Activated CD4-positive, alpha-beta T cell treated with anti-CD3 and anti-CD28 coated beads, Interleukin-2, Interleukin-6, amounts not matched to agents 100 ng/mL and 50 ng/mL, durations not matched to agents 16 hours and 8 hours (primary cell): ENCODE results near the gene SNRNP70.
A peak's percentile ranks its signal among the peaks of the same experiment; 100 is the strongest.
"Not testable (repeated sequence)": the region's sequence is repeated elsewhere in the genome, so short reads cannot be mapped to it uniquely, and the experiment has no call there.

Experiments used
- DNase-seq: peaks from one replicate; pipeline ENCODE4 v3.0.0-alpha.2; 2020

Gene SNRNP70, protein sequence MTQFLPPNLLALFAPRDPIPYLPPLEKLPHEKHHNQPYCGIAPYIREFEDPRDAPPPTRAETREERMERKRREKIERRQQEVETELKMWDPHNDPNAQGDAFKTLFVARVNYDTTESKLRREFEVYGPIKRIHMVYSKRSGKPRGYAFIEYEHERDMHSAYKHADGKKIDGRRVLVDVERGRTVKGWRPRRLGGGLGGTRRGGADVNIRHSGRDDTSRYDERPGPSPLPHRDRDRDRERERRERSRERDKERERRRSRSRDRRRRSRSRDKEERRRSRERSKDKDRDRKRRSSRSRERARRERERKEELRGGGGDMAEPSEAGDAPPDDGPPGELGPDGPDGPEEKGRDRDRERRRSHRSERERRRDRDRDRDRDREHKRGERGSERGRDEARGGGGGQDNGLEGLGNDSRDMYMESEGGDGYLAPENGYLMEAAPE

GRCh38 chr19:49085020-49085867 lies at the start of gene SNRNP70:
Gene SNRNP70 (plus strand): TSS chr19:49085451. CDS start chr19:49086415, 964 bp downstream.
- DNase-seq = peak; percentile 100

DNA sequence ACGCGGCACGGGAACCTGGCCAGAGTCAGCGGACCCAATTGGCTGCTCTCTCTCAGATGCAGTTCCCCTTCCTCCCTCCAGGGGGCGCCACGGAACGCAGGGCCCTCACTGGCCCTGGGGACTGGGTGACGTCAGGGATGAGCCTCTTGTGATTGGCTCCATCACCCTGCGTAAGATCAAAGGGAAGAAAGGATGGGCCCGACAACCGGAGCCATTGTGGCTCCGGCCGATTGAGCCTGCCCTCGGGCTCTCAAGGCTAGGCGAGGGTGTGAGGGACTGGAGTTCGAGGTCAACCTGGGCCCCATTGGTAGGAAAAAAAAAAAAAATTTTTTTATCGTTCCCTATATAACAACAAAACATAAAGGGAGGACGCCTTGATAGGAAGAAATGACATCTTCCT lies 48.4 kb upstream of the SNRNP70 start, which contains the start of gene CGB1:
TSS of gene CGB1 (minus strand) at position 81 of the 400 bp plus-strand sequence. CDS start 184 bp downstream, outside the sequence.
- peak; percentile 80 for DNase-seq

- not testable (repeated sequence) for DNase-seq
Observed at GRCh38 chr19:49038111-49038510, 47.1 kb upstream of the SNRNP70 start.

GRCh38 chr19:49038557-49039276 lies 46.5 kb upstream of the SNRNP70 start:
- not testable (repeated sequence) for DNase-seq

DNA sequence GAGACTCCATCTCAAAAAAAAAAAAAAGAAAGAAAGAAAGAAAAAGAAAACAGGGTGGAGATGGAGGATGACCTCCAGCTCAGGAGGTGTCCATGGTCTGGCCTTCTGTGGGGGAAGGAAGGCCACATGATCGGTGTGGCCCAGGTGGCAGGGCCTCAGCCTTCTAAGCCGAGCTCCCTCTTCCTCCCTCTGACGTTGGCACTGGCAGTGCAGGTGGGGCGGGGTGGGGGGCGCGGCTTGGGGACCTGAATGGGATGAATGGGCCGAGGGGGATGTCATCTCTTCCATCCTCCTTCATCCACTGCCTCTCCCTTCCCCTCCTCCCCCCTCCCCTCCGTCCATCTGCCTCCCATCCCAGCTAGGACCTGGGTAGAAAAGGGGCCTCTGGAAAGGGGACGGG lies 45.5 kb upstream of the SNRNP70 start:
- not testable (repeated sequence) for DNase-seq

DNA sequence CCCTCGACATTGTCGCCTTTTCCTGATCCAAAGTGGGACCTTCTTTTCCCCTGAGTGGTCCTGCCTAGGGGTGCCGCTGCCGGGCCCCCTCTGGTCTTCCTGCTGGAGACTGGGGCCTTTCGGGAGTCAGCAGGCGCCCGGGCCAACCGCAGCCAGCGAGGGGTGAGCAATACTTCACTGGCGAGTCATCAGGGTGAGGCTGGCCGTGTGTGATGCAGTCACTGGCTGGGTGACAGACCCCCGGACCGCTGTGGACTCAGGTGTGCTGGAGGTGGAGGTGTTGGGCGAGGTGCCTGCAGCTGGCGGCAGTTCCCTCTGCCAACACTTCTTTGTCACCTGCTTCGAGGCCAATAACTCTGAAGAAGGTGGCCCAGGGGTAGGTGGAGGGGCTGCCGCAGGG lies 43.1 kb upstream of the SNRNP70 start:
- no peak for DNase-seq

DNA sequence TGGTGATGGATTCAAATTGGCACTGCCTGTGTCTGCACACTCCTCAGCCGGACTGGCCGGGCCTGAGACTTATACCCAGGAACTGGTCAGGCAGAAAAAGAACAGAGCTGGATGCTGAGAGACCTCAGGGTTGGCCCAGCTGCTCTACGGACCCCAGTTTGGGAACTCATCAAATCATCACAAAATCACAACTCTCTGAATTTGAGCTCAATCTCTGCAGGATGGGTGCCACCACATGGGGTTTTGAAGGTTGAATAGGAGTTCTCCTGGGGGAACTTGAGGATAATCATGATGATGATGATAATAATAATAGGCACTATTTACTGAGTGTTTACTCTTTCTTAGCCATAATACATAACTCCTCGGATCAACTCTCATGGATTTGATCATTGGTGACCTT lies 42.6 kb upstream of the SNRNP70 start:
- not testable (repeated sequence) for DNase-seq

DNA sequence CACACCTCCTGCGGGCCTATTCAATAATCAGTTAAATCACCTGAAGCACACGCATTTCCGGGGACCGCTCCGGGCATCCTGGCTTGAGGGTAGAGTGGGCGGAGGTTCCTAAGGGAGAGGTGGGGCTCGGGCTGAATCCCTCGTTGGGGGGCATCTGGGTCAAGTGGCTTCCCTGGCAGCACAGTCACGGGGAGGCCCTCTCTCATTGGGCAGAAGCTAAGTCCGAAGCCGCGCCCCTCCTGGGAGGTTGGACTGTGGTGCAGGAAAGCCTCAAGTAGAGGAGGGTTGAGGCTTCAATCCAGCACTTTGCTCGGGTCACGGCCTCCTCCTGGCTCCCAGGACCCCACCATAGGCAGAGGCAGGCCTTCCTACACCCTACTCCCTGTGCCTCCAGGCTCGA lies 41.7 kb upstream of the SNRNP70 start, which contains the start of gene CGB5:
TSS of gene CGB5 (plus strand) at position 301 of the 400 bp plus-strand sequence. CDS start 362 bp downstream, outside the sequence.
- DNase-seq = not testable (repeated sequence)

DNA sequence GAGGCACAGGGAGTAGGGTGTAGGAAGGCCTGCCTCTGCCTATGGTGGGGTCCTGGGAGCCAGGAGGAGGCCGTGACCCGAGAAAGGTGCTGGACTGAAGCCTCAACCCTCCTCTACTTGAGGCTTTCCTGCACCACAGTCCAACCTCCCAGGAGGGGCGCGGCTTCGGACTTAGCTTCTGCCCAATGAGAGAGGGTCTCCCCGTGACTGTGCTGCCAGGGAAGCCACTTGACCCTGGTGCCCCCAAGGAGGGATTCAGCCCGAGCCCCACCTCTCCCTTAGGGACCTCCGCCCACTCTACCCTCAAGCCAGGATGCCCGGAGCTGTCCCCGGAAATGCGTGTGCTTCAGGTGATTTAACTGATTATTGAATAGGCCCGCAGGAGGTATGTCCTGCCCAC lies 36.2 kb upstream of the SNRNP70 start, which contains the start of gene CGB8:
TSS of gene CGB8 (minus strand) at position 101 of the 400 bp plus-strand sequence. CDS start 372 bp downstream, outside the sequence.
- DNase-seq = not testable (repeated sequence)

GRCh38 chr19:49049834-49050233 lies 35.4 kb upstream of the SNRNP70 start:
- DNase-seq = not testable (repeated sequence)

DNA sequence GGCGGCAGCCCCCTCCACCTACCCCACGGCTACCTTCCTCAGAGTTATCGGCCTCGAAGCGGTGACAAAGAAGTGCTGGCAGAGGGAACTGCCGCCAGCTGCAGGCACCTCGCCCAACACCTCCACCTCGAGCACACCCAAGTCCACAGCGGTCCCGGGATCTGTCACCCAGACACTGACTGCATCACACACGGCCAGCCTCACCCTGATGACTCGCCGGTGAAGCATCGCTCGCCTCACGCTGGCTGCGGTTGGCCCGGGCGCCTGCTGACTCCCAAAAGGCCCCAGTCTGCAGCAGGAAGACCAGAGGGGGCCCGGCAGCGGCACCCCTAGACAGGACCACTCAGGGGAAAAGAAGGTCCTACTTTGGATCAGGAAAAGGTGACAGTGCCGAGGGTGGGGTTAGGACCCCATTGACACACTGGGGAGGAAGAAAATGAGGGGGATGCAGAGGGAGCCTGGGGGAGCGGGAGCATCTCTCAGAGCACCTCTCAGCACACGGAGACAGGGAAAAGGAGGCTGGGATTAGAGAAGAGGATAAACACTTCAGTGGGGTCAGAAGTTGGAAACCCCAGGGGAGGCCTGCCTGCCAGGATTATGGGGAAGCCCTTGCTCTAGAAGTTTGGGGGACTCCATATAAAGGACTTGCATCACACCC lies 34.7 kb upstream of the SNRNP70 start:
- DNase-seq = not testable (repeated sequence)

DNA sequence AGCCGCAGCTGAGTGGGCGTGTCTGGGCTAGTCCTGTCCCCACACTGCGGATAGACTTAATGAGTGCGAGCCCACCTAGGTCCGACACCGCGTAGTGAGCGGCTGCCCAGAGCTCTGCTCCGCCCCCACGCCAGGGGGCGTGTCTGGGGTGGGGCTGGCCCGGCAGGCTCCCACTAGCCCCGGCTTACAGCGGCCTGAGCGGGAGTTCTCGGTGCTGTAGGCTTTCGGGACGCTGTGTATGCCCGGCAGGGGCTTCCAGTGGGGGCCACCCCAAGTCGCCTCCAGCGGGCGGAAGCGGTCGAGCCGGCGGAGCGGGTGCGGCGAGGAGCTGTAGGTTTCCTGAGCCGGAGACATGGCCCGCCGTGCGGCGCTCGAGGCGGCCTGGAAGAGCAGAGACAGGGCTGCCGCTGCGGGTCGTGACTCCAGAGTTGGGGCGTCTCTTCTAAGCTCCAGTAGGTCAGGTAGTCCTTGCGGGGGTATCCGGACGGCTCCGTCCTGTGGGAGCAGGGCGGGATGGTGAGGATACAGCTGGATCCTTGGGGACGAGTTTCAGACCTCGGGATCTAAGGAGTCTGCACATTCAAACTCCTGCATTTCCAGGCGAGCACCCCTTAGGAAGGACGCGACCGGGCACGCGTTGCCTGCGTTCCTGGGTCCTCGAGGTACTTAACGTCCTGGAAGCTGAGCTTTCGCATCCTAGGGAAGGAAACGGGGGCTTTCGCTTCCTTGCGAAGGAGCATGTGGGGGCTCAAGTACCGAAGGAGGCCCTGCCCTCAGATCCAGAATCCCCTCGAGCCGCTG lies 28.9 kb upstream of the SNRNP70 start:
- DNase-seq = peak; percentile 53

- DNase-seq = not testable (repeated sequence)
Observed at GRCh38 chr19:49056902-49057596, 28.2 kb upstream of the SNRNP70 start.

DNA sequence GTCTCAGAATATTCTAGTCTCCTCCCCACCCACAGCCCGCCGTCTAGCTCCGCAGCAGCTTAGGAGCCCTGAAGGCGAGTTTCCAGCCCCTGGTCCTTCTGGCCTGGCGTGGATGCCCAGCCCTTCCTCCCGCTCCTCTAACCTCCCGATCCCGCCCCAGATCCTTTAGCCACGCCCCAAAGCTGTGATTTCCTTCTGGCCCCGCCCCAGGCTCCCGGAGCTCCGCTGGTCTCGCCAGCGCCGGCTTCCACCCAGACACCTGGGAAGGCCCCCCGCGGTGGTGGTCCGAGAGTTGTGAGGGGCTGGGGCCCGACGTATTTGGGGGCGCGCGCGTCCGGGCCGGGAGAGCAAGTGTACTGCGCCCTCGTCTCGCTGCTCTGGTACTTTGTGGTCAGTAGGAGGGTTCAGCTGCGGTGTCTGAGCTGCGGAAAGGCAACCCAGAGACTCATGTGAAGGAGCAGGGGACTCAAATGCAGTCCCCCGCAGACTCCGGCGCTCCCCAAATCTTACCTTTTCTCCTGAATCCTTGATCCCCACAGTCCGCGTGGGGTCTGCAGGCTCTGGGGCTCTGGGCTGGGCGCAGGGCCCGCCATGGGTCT lies 27.5 kb upstream of the SNRNP70 start, which contains the start of gene CGB7:
TSS of gene CGB7 (minus strand) at position 114 of the 599 bp plus-strand sequence. CDS start 2,374 bp downstream, outside the sequence.
- peak; percentile 32 for DNase-seq

DNA sequence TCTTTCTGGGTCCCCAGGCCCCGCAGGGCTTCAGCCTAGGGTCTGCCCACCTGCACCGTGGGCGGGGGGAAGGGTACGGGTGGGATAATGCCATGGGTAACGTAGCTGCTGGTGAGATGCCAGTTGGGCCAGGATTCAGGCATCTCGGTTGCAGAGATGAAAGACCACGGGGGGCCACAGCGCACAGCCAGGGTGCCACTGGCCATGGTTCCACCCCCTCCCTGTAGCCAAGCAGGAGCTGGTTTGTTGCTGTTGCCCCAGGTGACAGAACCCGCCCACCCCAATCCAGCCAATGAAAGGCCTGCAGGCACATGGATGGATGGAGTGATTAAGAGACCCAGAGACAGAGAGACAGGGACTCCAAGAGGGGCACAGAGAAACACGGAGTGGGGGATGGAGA lies 26.7 kb upstream of the SNRNP70 start:
- peak; percentile 38 for DNase-seq

DNA sequence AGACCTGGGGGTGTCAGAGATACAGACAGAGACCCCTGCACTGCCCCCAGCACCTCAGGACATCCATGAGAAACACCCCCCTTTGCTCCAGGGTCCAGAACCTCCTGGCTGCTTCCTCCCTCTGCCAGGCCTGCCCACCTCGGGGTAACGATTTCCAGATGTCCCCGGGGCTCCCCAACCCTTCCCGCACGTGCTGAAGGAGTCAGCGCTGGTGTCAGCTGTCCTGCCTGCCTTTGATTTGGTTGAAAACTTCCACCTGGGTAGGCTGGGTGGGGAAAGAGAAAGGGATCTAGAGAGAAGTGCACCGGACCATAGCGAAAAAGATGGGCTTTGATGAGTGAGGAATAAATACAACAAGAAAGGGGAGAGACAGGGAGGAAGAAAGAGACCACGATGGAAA lies 26.2 kb upstream of the SNRNP70 start:
- DNase-seq = no peak

- no peak for DNase-seq
Observed at GRCh38 chr19:49061000-49061399, 24.3 kb upstream of the SNRNP70 start.

- no peak for DNase-seq
Observed at GRCh38 chr19:49061445-49061844, 23.8 kb upstream of the SNRNP70 start.

- no peak for DNase-seq
Observed at GRCh38 chr19:49064029-49064629, 21.1 kb upstream of the SNRNP70 start.
